Measurements from ENCODE around the gene SCNN1G. TPM values are rescaled to one million over a fixed set of nuclear protein-coding genes. Genes with fewer than 3 reads are reported as not detected.

The SCNN1G gene
- total and polyA plus RNA-seq, 2 donors from 2014 or later, result 11.5 to 72.6 TPM

DNA sequence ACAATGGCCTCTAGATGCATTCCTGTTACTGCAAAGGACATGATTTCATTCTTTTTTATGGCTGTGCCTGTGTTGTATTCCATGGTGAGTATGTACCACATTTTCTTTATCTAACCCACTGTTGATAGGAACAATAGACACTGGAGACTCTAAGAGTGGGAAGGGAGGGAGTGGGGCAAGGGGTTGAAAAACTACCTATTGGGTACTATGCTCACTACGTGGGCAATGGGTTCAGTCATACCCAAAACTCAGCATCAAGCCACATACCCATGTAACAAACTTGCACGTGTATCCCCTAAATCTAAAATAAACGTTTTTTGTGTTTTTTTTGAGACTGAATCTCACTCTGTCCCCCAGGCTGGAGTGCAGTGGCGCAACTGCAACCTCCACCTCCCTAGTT lies 72.5 kb downstream of the SCNN1G start:
- no peak for FAIRE-seq
- H3K4me3 ChIP-seq (ENCODE audit: low read length in 3 of 3), result no peak overlapping the region
- no peaks in the 10 kb centered on the region for H3K4me1 ChIP-seq (ENCODE audit: control insufficient read depth in 2 of 3, insufficient read depth in 2 of 3, low read depth in 1 of 3, low read length in 3 of 3)
- TF ChIP-seq CTCF (IDR thresholded peaks at IDR 0.05; ENCODE audit: borderline replicate concordance, extremely low read depth, insufficient read depth), result no peak
- no peak overlapping the region for H3K27ac ChIP-seq (ENCODE audit: low read depth in 2 of 2, low read length in 2 of 2)
- H3K9ac ChIP-seq (ENCODE audit: low read length in 3 of 3), result no peak overlapping the region
- H3K27me3 ChIP-seq (ENCODE audit: control insufficient read depth, insufficient read depth, low read length), result no peaks in the 10 kb centered on the region
- H3K36me3 ChIP-seq (ENCODE audit: control insufficient read depth in 2 of 3, insufficient read depth in 3 of 3, low read length in 3 of 3), result no peaks in the 10 kb centered on the region
- intact Hi-C loops (cut with DNase I), result no loop called here
- H3K9me3 ChIP-seq (ENCODE audit: control insufficient read depth in 2 of 3, insufficient read depth in 1 of 3, low read length in 3 of 3), result peaks cover 0 to 1% (median 0%) of the 10 kb centered on the region in 3 donors
- DNase-seq, result no peak

DNA sequence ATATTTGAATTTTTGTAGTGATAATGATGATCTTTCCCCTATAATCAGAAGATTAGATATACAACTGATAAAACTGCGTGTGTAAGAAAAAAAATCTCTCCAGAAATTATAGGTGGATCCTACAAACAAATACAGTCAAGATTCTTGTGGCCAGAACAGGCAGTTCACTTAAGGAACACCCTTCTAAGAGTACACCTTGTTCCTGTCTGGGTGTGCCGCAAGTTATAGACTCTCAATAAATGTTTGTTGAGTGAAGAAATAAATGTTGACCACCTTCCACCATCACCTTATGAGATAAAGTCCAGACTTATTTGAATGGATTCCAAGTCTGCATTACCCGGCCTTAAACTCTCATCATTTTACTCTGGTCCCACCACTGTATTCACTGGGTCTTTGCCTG lies 73.9 kb downstream of the SCNN1G start:
- no peaks in the 10 kb centered on the region for H3K27me3 ChIP-seq (ENCODE audit: control insufficient read depth, insufficient read depth, low read length)
- no peak overlapping the region for H3K27ac ChIP-seq (ENCODE audit: low read depth in 2 of 2, low read length in 2 of 2)
- intact Hi-C loops (cut with DNase I), result no loop called here
- H3K4me1 ChIP-seq (ENCODE audit: control insufficient read depth in 2 of 3, insufficient read depth in 2 of 3, low read depth in 1 of 3, low read length in 3 of 3), result no peaks in the 10 kb centered on the region
- FAIRE-seq (no peak), DNase-seq (no peak)
- H3K9ac ChIP-seq (ENCODE audit: low read length in 3 of 3), result no peak overlapping the region
- H3K9me3 ChIP-seq (ENCODE audit: control insufficient read depth in 2 of 3, insufficient read depth in 1 of 3, low read length in 3 of 3), result no peaks in the 10 kb centered on the region
- TF ChIP-seq CTCF (IDR thresholded peaks at IDR 0.05; ENCODE audit: borderline replicate concordance, extremely low read depth, insufficient read depth), result no peak
- H3K36me3 ChIP-seq (ENCODE audit: control insufficient read depth in 2 of 3, insufficient read depth in 3 of 3, low read length in 3 of 3), result no peaks in the 10 kb centered on the region
- H3K4me3 ChIP-seq (ENCODE audit: low read length in 3 of 3), result no peak overlapping the region

DNA sequence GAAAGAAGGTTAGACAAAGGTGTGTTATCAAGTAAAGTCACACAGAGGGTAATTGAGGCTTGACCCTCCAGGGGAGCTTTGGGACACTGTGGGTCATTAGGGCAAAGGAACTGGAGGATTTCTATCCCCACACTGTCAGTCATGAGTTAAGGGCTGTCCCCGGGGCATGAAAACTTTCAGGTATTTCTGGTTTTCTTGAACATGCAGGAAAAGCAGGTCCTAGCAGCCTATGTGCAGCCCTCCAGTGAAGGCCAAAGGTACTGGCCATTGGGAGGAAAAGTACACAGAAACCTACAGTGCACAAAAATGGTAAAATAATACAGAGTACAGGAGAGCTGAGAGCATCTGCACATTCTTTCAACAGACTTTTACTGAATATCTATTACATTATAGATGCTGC lies 75.1 kb downstream of the SCNN1G start:
- DNase-seq (peak in 3 of 5 donors; percentile 31 to 74 (median 50)), FAIRE-seq (no peak)

More for the DNA sequence above, 75.1 kb downstream of the SCNN1G start:
- no peak overlapping the region for H3K9ac ChIP-seq (ENCODE audit: low read length in 3 of 3)
- TF ChIP-seq CTCF (IDR thresholded peaks at IDR 0.05; ENCODE audit: borderline replicate concordance, extremely low read depth, insufficient read depth), result no peak
- H3K27ac ChIP-seq (ENCODE audit: low read depth in 2 of 2, low read length in 2 of 2), result no peak overlapping the region
- H3K27me3 ChIP-seq (ENCODE audit: control insufficient read depth, insufficient read depth, low read length), result no peaks in the 10 kb centered on the region
- no peaks in the 10 kb centered on the region for H3K4me1 ChIP-seq (ENCODE audit: control insufficient read depth in 2 of 3, insufficient read depth in 2 of 3, low read depth in 1 of 3, low read length in 3 of 3)
- intact Hi-C loops (cut with DNase I), result no loop called here
- no peaks in the 10 kb centered on the region for H3K9me3 ChIP-seq (ENCODE audit: control insufficient read depth in 2 of 3, insufficient read depth in 1 of 3, low read length in 3 of 3)
- no peaks in the 10 kb centered on the region for H3K36me3 ChIP-seq (ENCODE audit: control insufficient read depth in 2 of 3, insufficient read depth in 3 of 3, low read length in 3 of 3)
- H3K4me3 ChIP-seq (ENCODE audit: low read length in 3 of 3), result no peak overlapping the region

Measured in kidney (tissue), 14 donors.